ENCODE results near the gene FOXN3.

The FOXN3 gene

GRCh38 chr14:89382901-89383845 lies 33.9 kb downstream of the FOXN3 start:
- DNase-seq = no peak

GRCh38 chr14:89382487-89382886 lies 34.5 kb downstream of the FOXN3 start:
- DNase-seq = no peak

DNA sequence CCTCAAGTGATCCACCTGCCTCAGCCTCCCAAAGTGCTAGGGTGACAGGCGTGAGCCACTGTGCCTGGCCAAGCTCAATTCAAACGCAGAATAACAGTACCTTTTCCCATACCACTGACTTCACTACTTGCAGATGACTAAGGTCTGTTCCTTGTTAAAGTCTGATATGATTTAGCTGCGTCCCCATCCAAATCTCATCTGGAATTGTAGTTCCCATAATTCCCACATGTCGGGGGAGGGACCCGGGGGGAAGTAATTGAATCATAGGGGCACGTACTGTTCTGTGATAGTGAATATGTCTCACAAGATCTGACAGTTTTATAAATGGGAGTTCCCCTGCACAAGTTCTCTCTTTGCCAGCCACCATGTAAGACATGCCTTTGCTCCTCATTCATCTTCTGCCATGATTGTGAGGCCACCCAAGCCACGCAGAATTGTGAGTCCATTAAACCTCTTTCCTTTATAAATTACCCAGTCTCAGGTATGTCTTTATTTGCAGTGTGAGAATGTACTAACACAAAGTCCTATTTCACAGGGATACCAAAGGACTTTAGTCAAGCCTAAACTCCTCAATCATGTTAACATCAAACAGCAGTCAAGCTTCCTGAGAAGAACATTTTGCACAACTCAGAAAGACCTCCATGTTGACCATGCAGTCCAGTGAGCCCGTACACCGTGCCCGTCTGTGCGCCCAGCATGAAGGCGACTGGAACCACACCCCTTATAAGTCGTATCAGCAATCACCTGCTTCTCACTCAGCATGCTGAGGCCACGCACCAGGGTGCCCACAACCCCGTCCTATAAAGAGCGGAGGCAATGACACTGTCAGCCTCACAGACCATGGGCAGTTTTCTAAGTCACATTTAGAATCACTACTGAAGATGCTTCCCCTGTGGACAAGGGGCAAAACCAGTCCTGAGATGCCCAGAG lies 36.9 kb downstream of the FOXN3 start:
- DNase-seq = no peak

DNA sequence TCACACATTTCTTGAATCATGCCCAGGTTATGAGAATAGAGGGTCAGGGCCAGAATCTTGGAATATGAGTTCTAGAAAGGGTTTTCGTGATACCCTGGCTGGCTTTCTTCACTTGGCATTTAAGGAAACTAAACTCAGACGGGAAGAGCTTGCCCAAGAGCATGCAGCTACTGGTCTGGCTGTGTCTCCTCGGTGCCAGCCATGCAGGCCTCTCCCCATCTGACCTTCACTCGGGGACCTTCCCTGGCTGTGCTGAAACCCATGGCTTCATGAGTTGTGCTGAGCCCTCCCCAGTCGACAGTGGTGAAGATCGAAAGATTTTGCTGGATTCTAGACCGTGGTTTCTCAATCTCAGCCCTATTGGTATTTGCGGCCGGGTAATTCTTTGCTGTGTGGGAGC lies 38.0 kb downstream of the FOXN3 start:
- no peak for DNase-seq

GRCh38 chr14:89378119-89378518 lies 38.9 kb downstream of the FOXN3 start:
- DNase-seq = no peak

- DNase-seq = no peak
Measured at GRCh38 chr14:89377544-89377943, 39.5 kb downstream of the FOXN3 start.

DNA sequence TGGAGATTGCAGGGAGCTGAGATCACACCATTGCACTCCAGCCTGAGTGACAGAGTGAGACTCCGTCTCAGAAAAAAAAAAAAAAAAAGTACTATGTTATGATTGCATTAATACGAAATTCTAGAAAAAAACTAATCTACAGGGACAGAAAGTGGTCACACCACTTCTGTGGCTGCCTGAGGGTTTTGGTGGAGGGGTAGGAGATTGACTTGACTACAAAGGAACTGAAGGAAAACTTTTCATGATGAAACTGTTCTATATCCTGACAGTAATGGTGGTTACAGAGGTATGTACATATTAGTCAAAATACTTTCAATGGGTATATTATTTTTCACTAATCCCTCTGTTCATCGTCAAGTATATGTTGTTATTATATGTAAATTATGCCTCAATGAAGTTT lies 42.1 kb downstream of the FOXN3 start:
- no peak for DNase-seq

- DNase-seq = no peak
Measured at GRCh38 chr14:89373185-89373584, 43.8 kb downstream of the FOXN3 start.

GRCh38 chr14:89372512-89372883 lies 44.5 kb downstream of the FOXN3 start:
- DNase-seq = no peak

- no peak for DNase-seq
Measured at GRCh38 chr14:89371585-89372511, 45.2 kb downstream of the FOXN3 start.

- DNase-seq = no peak
Measured at GRCh38 chr14:89370781-89371180, 46.3 kb downstream of the FOXN3 start.

- no peak for DNase-seq
Measured at GRCh38 chr14:89370381-89370780, 46.7 kb downstream of the FOXN3 start.

DNA sequence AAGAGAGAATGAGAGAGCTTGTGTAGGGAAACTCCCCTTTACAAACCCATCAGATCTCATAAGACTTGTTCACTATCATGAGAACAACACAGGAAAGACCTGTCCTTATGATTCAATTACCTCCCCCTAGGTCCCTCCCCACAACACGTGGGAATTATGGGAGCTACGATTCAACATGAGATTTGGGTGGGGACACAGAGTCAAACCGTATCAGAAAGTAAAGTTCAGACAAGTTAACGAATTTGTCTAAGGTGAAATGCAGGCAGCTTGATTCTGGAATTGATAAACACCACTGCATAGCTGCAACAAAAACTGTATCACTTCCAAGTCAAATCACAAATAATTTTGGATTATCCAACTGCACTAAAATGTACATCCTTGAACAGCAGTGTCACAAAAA lies 47.4 kb downstream of the FOXN3 start:
- no peak for DNase-seq

DNA sequence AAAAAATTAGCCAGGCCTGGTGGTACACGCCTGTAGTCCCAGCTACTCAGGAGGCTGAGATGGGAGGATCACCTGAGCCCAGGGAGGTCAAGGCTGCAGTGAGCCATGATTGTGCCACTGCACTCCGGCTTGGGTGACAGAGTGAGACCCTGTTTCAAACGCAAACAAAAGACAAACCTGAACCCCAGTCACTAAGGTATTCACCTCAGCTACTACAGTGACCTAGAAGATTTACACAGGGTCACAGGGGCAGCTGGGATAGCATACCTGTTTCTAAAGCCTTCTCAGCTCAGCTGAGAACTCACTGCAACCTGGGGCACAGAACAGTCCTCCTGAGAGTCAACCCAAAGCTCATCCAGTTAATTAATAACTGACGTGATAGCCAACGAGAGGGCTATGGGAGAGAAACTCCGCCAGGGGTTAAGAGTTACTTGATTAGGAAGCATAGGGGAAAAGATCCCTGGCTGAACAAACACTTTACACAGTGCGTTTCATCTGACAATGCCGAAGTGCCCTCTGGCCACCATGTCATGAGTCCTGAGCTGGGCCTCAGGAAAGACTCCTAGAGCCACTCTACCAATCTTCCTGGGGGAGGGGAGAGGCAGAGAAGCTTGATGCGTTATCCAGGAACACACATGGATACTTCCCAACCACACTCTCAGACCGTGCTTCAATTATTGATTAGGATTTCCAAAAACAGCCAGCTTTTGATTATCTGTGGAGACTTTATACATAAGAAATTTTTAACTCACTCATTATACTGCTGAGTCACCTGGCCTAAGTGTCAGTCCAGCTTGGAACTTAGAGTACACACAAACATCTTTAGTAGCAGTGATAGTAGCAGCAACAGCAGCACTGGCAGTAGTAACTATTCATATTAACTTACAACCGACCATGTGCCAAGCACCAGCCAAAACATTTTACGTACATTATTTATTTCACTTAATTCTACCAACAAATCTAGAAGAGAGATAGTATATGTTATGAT lies 48.2 kb downstream of the FOXN3 start:
- DNase-seq = no peak

DNA sequence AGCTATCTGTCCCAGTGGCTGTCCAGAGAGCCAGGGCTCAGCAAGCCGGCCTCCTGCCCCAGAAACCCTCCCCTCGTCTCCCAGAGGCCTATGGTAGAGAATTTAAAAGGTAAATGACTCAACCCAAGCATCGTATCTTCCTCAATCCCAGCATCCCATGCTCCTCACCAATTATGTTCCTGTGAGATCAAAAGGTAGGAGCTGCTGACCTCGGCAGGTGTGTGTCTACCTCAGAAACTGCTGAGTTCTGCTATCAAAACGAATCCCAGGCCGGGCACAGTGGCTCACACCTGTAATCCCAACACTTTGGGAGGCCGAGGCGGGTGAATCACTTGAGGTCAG lies 49.3 kb downstream of the FOXN3 start:
- DNase-seq = no peak

- no peak for DNase-seq
Measured at GRCh38 chr14:89366864-89367778, 49.9 kb downstream of the FOXN3 start.

- no peak for DNase-seq
Measured at GRCh38 chr14:89365061-89365801, 51.8 kb downstream of the FOXN3 start.

DNA sequence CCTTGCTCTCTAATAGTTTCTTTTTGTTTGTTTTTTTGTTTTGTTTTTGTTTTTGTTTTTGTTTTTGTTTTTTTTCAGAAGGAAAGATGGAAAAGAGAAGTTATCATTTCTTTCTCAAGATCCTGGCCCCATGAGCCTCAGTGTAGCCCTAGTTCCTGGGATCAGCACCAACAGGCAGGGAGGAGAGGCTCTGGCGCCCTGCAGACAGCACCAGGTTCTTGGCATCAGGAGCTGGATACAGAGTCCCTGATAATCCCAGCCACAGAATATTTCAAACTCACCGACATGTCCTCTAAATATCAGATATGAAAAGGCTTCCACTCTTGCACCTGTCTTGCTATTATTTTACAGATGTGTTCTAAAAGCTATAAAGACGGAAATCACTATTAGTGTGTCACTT lies 52.7 kb downstream of the FOXN3 start:
- no peak for DNase-seq

DNA sequence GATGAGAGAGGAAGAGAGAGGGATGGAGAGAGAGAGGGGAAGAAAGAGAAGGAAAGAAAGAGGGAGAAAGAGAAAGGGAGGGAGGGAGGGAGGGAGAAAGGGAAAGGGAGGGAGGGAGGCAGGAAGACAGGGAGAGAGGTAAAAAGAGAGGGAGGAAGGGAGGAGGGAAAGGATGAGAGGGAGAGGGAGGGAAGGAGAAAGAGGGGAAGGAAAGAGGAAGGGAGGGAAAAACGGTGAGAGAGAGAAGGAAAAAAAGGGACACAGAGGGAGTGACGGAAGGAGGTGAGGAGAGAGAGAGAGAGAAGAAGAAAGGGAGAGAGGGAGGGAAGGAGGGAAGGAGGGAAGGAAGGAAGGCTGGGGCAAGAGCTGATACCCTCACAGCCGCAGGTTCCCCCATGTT lies 56.8 kb downstream of the FOXN3 start:
- no peak for DNase-seq

Measured in NCI-H2107 (cell line).